Endometrial microvascular endothelial cells (primary cell): ENCODE data around the gene MAGEA11. TPM values are rescaled to one million over a fixed set of nuclear protein-coding genes. Genes with fewer than 3 reads are reported as not detected.
"Not testable (repeated sequence)": the region's sequence is repeated elsewhere in the genome, so short reads cannot be mapped to it uniquely, and the experiment has no call there.

Experiments
- in situ Hi-C: cut with HindIII; loops from 2 replicates; pipeline ENCODE4 v1.10.0; 2017; ENCODE audit warnings: low sequenced_read_pairs, low pct_unique_long_range_greater_than_20kb; ENCODE audit errors: inconsistent ontology term
- total RNA-seq: library from RNA; depleted of rRNA; stranded (reverse); fragments of >200 nt; gene quantifications from one replicate; pipeline ENCODE4 v1.2.3, GENCODE V29; 2015; ENCODE audit errors: inconsistent ontology term

Gene MAGEA11
- total RNA-seq, result not detected

GRCh38 chrX:149711545-149712236 is at the start of gene MAGEA11:
Gene MAGEA11, plus strand, starts transcription at chrX:149712060. Its CDS starts 1,100 bp downstream, at chrX:149713160.
- in situ Hi-C loops, result no loop called here

- in situ Hi-C loops, result not testable (repeated sequence)
These were observed 36.8 kb upstream of the MAGEA11 start for GRCh38 chrX:149675088-149675487.

- in situ Hi-C loops, result not testable (repeated sequence)
These were observed 36.3 kb upstream of the MAGEA11 start for GRCh38 chrX:149675554-149675953.

- in situ Hi-C loops, result not testable (repeated sequence)
These were observed 32.6 kb upstream of the MAGEA11 start for GRCh38 chrX:149679164-149679678.

GRCh38 chrX:149681182-149681581 is 30.7 kb upstream of the MAGEA11 start:
- in situ Hi-C loops, result no loop called here

GRCh38 chrX:149682031-149682430 is 29.8 kb upstream of the MAGEA11 start:
- in situ Hi-C loops, result no loop called here

GRCh38 chrX:149682956-149683947 is 28.6 kb upstream of the MAGEA11 start:
- in situ Hi-C loops, result no loop called here

GRCh38 chrX:149683966-149684730 is 27.7 kb upstream of the MAGEA11 start:
- in situ Hi-C loops, result no loop called here

GRCh38 chrX:149687991-149688390 is 23.9 kb upstream of the MAGEA11 start:
- in situ Hi-C loops, result no loop called here

- in situ Hi-C loops, result no loop called here
These were observed 23.3 kb upstream of the MAGEA11 start for GRCh38 chrX:149688552-149688951.

- in situ Hi-C loops, result no loop called here
These were observed 20.1 kb upstream of the MAGEA11 start for GRCh38 chrX:149691794-149692193.

GRCh38 chrX:149692686-149693272 is 19.1 kb upstream of the MAGEA11 start:
- in situ Hi-C loops, result not testable (repeated sequence)

GRCh38 chrX:149699761-149700160 is 12.1 kb upstream of the MAGEA11 start:
- in situ Hi-C loops, result no loop called here

GRCh38 chrX:149704664-149705063 is 7.2 kb upstream of the MAGEA11 start:
- in situ Hi-C loops, result no loop called here

- in situ Hi-C loops, result no loop called here
These were observed 4.5 kb upstream of the MAGEA11 start for GRCh38 chrX:149707147-149707901.

- in situ Hi-C loops, result no loop called here
These were observed 971 bp downstream of the MAGEA11 start for GRCh38 chrX:149712831-149713230.

GRCh38 chrX:149713279-149714050 is 1.6 kb downstream of the MAGEA11 start:
- in situ Hi-C loops, result no loop called here
